A673 (cell line): Measurements from ENCODE around the gene TMEFF2. TPM values are rescaled to one million over a fixed set of nuclear protein-coding genes. Genes with fewer than 3 reads are reported as not detected.
A peak's percentile ranks its signal among the peaks of the same experiment; 100 is the strongest.

Experiments used
- BruUV-seq: library from RNA; stranded (reverse); fragments of 400-500 nt; replicated peaks from 2 replicates; lab custom pipeline; 2021; lab: Mats Ljungman, UMichigan
- CTCF ChIA-PET: fragments of 300-600 bp; sonication (Branson Sonifier 250); formaldehyde crosslinking; loops from one replicate; lab custom pipeline; 2022; ENCODE audit warnings: antibody characterized with exemption; lab: Charles Lee
- POLR2A ChIA-PET: fragments of 300-600 bp; sonication (Branson Sonifier 250); formaldehyde crosslinking; loops from one replicate; lab custom pipeline; 2022; ENCODE audit warnings: antibody characterized with exemption; ENCODE audit not compliant: low non-redundant PET; lab: Charles Lee
- DNase-seq: peaks from one replicate; pipeline ENCODE4 v3.0.0-alpha.2; 2015; ENCODE audit warnings: low spot score
- H3K27ac ChIP-seq: fragments of 200-600 bp; sonication (generic); 2 replicates; pipeline ENCODE4 v1.5.1; 2016; ENCODE audit warnings: mixed run types, low read depth, mild to moderate bottlenecking, mixed read lengths, antibody characterized with exemption, low read length; ENCODE audit not compliant: poor library complexity, severe bottlenecking
- H3K27me3 ChIP-seq: fragments of 200-600 bp; sonication (generic); replicated peaks from 2 replicates; pipeline ENCODE4 v1.6.1; 2017; ENCODE audit warnings: mixed run types, low read depth, mild to moderate bottlenecking, mixed read lengths, antibody characterized with exemption, low read length; ENCODE audit not compliant: insufficient read depth, poor library complexity
- H3K36me3 ChIP-seq: fragments of 200-600 bp; sonication (generic); 2 replicates; pipeline ENCODE4 v1.6.1; 2016; ENCODE audit warnings: mixed run types, mild to moderate bottlenecking, mixed read lengths, antibody characterized with exemption, low read length; ENCODE audit not compliant: insufficient read depth, poor library complexity, severe bottlenecking
- H3K4me1 ChIP-seq: fragments of 200-600 bp; sonication (generic); 2 replicates; pipeline ENCODE4 v1.6.1; 2017; ENCODE audit warnings: mixed run types, mild to moderate bottlenecking, mixed read lengths, antibody characterized with exemption, low read length; ENCODE audit not compliant: insufficient read depth, poor library complexity, severe bottlenecking
- H3K4me3 ChIP-seq: fragments of 200-600 bp; sonication (generic); 2 replicates; pipeline ENCODE4 v1.5.1; 2016; ENCODE audit warnings: low read depth, mixed run types, mild to moderate bottlenecking, mixed read lengths, low read length; ENCODE audit not compliant: poor library complexity, severe bottlenecking
- H3K9me3 ChIP-seq: fragments of 200-600 bp; sonication (generic); 2 replicates; pipeline ENCODE4 v1.6.1; 2016; ENCODE audit warnings: mixed run types, low read depth, mild to moderate bottlenecking, mixed read lengths, antibody characterized with exemption, low read length; ENCODE audit not compliant: poor library complexity, severe bottlenecking
- EZH2 ChIP-seq: fragments of 200-600 bp; sonication (generic); IDR thresholded peaks from 2 replicates; pipeline ENCODE4 v1.6.1; 2017; ENCODE audit warnings: borderline replicate concordance, low read depth, mild to moderate bottlenecking, mixed read lengths, antibody characterized with exemption, low read length; ENCODE audit not compliant: poor library complexity, severe bottlenecking
- intact Hi-C: fragments of 100-400 bp; cut with micrococcal nuclease; formaldehyde crosslinking; loops from one replicate; pipeline ENCODE4 v1.10.0; 2022; ENCODE audit not compliant: unreplicated experiment
- total RNA-seq: library from RNA; stranded (reverse); gene quantifications from 2 replicates; pipeline ENCODE4 v1.2.3, GENCODE V29; 2021
- TF ChIP-seq, protein P1 (sequence below): fragments of 300-800, 200-600 bp; sonication (generic); conservative IDR thresholded peaks from 2 replicates; pipeline ENCODE4 v1.5.1; 2017; ENCODE audit warnings: low read depth, mild to moderate bottlenecking, antibody characterized with exemption, low read length, moderate library complexity, mixed read lengths

Gene TMEFF2
- total RNA-seq, 1 experiment from 2014 or later, result 7.0 TPM

GRCh38 chr2:191910518-191910917 is 284.2 kb downstream of the TMEFF2 start:
- TF ChIP-seq EZH2, result no peak
- TF ChIP-seq, protein P1, sequence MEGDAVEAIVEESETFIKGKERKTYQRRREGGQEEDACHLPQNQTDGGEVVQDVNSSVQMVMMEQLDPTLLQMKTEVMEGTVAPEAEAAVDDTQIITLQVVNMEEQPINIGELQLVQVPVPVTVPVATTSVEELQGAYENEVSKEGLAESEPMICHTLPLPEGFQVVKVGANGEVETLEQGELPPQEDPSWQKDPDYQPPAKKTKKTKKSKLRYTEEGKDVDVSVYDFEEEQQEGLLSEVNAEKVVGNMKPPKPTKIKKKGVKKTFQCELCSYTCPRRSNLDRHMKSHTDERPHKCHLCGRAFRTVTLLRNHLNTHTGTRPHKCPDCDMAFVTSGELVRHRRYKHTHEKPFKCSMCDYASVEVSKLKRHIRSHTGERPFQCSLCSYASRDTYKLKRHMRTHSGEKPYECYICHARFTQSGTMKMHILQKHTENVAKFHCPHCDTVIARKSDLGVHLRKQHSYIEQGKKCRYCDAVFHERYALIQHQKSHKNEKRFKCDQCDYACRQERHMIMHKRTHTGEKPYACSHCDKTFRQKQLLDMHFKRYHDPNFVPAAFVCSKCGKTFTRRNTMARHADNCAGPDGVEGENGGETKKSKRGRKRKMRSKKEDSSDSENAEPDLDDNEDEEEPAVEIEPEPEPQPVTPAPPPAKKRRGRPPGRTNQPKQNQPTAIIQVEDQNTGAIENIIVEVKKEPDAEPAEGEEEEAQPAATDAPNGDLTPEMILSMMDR, result no peak
- POLR2A ChIA-PET, result no interaction called here
- H3K27ac ChIP-seq, result no peak overlapping the region
- no TSS peak for BruUV-seq
- peak; percentile 70 for DNase-seq
- H3K27me3 ChIP-seq, result no peaks in the 10 kb centered on the region
- no peak overlapping the region for H3K4me3 ChIP-seq
- intact Hi-C loops, result no loop called here
- H3K9me3 ChIP-seq, result no peaks in the 10 kb centered on the region
- H3K36me3 ChIP-seq, result no peaks in the 10 kb centered on the region
- H3K4me1 ChIP-seq, result peaks cover 13% of the 10 kb centered on the region
- CTCF ChIA-PET, result no interaction called here

DNA sequence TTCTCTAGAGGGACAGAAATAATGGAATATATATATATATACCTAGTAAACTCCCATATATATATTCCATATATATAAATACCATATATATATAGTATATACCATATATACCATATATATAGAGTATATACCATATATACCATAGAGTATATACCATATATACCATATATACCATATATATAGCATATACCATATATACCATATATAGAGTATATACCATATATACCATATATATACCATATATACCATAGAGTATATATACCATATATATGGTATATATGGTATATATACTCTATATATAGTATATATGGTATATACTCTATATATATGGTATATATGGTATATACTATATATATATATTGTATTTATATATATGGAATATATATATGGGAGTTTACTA is 285.9 kb downstream of the TMEFF2 start:
- CTCF ChIA-PET, result no interaction called here

GRCh38 chr2:191907545-191907944 is 287.2 kb downstream of the TMEFF2 start:
- Histone ChIP-seq H3K9me3 (no peaks in the 10 kb centered on the region), H3K27me3 (no peaks in the 10 kb centered on the region), H3K36me3 (no peaks in the 10 kb centered on the region), H3K4me1 (peaks cover 13% of the 10 kb centered on the region), H3K27ac (no peak overlapping the region), H3K4me3 (no peak overlapping the region)
- intact Hi-C loops, result no loop called here
- TF ChIP-seq EZH2, result no peak
- TF ChIP-seq, protein P1, result peak; percentile 12; the same call in 1 of the 2 replicates
- DNase-seq, result no peak
- POLR2A ChIA-PET, result no interaction called here
- CTCF ChIA-PET, result no interaction called here
- no TSS peak for BruUV-seq

More for the DNA sequence above, 285.9 kb downstream of the TMEFF2 start:
- intact Hi-C loops, result no loop called here
- Histone ChIP-seq H3K27ac (no peak overlapping the region), H3K9me3 (no peaks in the 10 kb centered on the region), H3K4me1 (peaks cover 13% of the 10 kb centered on the region), H3K36me3 (no peaks in the 10 kb centered on the region), H3K27me3 (no peaks in the 10 kb centered on the region), H3K4me3 (no peak overlapping the region)
- no TSS peak for BruUV-seq
- DNase-seq, result no peak
- POLR2A ChIA-PET, result no interaction called here
- no peak for TF ChIP-seq EZH2
- TF ChIP-seq, protein P1, result no peak
